H9 (cell line): Measurements from ENCODE around the gene MED10. TPM values are rescaled to one million over a fixed set of nuclear protein-coding genes. Genes with fewer than 3 reads are reported as not detected.

Source experiments
- DNase-seq: peaks from one replicate; pipeline ENCODE4 v3.0.0-alpha.2; 2017
- H2AFZ ChIP-seq: one replicate; pipeline ENCODE4 v1.6.1; 2013; ENCODE audit warnings: mild to moderate bottlenecking, low read length, control low read depth, moderate library complexity
- H2AK5ac ChIP-seq: 2 replicates; pipeline ENCODE4 v1.6.1; 2013; ENCODE audit warnings: low read length, control low read depth, mixed read lengths; ENCODE audit not compliant: insufficient read length
- H2BK120ac ChIP-seq: one replicate; pipeline ENCODE4 v1.6.1; 2013; ENCODE audit warnings: low read depth, mild to moderate bottlenecking, low read length, control low read depth, inconsistent platforms; ENCODE audit not compliant: poor library complexity, severe bottlenecking
- H2BK12ac ChIP-seq: 2 replicates; pipeline ENCODE4 v1.6.1; 2013; ENCODE audit warnings: low read length, control low read depth, mixed read lengths, low read depth; ENCODE audit not compliant: insufficient read length
- H2BK15ac ChIP-seq: 2 replicates; pipeline ENCODE4 v1.6.1; 2013; ENCODE audit warnings: low read depth, low read length, control low read depth
- H2BK20ac ChIP-seq: one replicate; pipeline ENCODE4 v1.6.1; 2013; ENCODE audit warnings: low read depth, mild to moderate bottlenecking, low read length, control low read depth, inconsistent platforms; ENCODE audit not compliant: poor library complexity, severe bottlenecking
- H2BK5ac ChIP-seq: 2 replicates; pipeline ENCODE4 v1.6.1; 2013; ENCODE audit warnings: low read length, control low read depth, mixed read lengths; ENCODE audit not compliant: insufficient read length
- H3K14ac ChIP-seq: 2 replicates; pipeline ENCODE4 v1.6.1; 2013; ENCODE audit warnings: low read length, control low read depth; ENCODE audit not compliant: insufficient read depth
- H3K18ac ChIP-seq: 2 replicates; pipeline ENCODE4 v1.6.1; 2013; ENCODE audit warnings: low read depth, mild to moderate bottlenecking, mixed read lengths, low read length, control low read depth; ENCODE audit not compliant: insufficient read length
- H3K23ac ChIP-seq: 2 replicates; pipeline ENCODE4 v1.6.1; 2013; ENCODE audit warnings: low read length, control low read depth, mixed read lengths, low read depth; ENCODE audit not compliant: insufficient read length
- H3K23me2 ChIP-seq: 2 replicates; pipeline ENCODE4 v1.6.1; 2013; ENCODE audit warnings: low read depth, mild to moderate bottlenecking, mixed read lengths, low read length, control low read depth; ENCODE audit not compliant: insufficient read length, poor library complexity, severe bottlenecking
- H3K27ac ChIP-seq: 2 replicates; pipeline ENCODE4 v1.5.1; 2013; ENCODE audit warnings: low read length, control low read depth, mixed read lengths, low read depth; ENCODE audit not compliant: insufficient read length
- H3K27me3 ChIP-seq: 2 replicates; pipeline ENCODE4 v1.6.1; 2013; ENCODE audit warnings: low read length, control low read depth, inconsistent platforms; ENCODE audit not compliant: insufficient read depth
- H3K4ac ChIP-seq: 2 replicates; pipeline ENCODE4 v1.6.1; 2013; ENCODE audit warnings: low read depth, mild to moderate bottlenecking, control low read depth, inconsistent platforms, low read length, moderate library complexity
- H3K4me1 ChIP-seq: 2 replicates; pipeline ENCODE4 v1.6.1; 2013; ENCODE audit warnings: low read length, control low read depth, inconsistent platforms; ENCODE audit not compliant: insufficient read depth
- H3K4me2 ChIP-seq: 2 replicates; pipeline ENCODE4 v1.6.1; 2013; ENCODE audit warnings: low read length, control low read depth, mixed read lengths; ENCODE audit not compliant: insufficient read length, insufficient read depth
- H3K56ac ChIP-seq: 2 replicates; pipeline ENCODE4 v1.6.1; 2013; ENCODE audit warnings: low read depth, mild to moderate bottlenecking, mixed read lengths, low read length, control low read depth; ENCODE audit not compliant: insufficient read length
- H3K79me1 ChIP-seq: 2 replicates; pipeline ENCODE4 v1.6.1; 2013; ENCODE audit warnings: low read depth, mild to moderate bottlenecking, moderate library complexity, low read length, control low read depth, inconsistent platforms; ENCODE audit not compliant: insufficient read depth, poor library complexity, severe bottlenecking
- H3K79me2 ChIP-seq: 2 replicates; pipeline ENCODE4 v1.6.1; 2013; ENCODE audit warnings: low read length, control low read depth, inconsistent platforms; ENCODE audit not compliant: insufficient read depth
- H3K9ac ChIP-seq: 2 replicates; pipeline ENCODE4 v1.6.1; 2013; ENCODE audit warnings: low read length, control low read depth, mixed read lengths; ENCODE audit not compliant: insufficient read length; ENCODE audit errors: extremely low read depth
- H3K9me3 ChIP-seq: one replicate; pipeline ENCODE4 v1.6.1; 2013; ENCODE audit warnings: low read depth, low read length, inconsistent platforms; ENCODE audit not compliant: control insufficient read depth
- H3T11ph ChIP-seq: one replicate; pipeline ENCODE4 v1.6.1; 2013; ENCODE audit warnings: mild to moderate bottlenecking, low read length, control low read depth, inconsistent platforms
- H4K20me1 ChIP-seq: one replicate; pipeline ENCODE4 v1.6.1; 2013; ENCODE audit not compliant: control insufficient read depth, insufficient read length, insufficient read depth
- H4K5ac ChIP-seq: 2 replicates; pipeline ENCODE4 v1.6.1; 2013; ENCODE audit warnings: low read depth, mild to moderate bottlenecking, mixed read lengths, low read length, control low read depth; ENCODE audit not compliant: insufficient read length
- H4K8ac ChIP-seq: replicated peaks from 2 replicates; pipeline ENCODE4 v1.6.1; 2013; ENCODE audit warnings: low read length, control low read depth, mixed read lengths, low read depth; ENCODE audit not compliant: insufficient read length
- H4K91ac ChIP-seq: 2 replicates; pipeline ENCODE4 v1.6.1; 2013; ENCODE audit warnings: low read depth, mild to moderate bottlenecking, moderate library complexity, mixed read lengths, low read length, control low read depth; ENCODE audit not compliant: insufficient read length
- H3K27ac Mint-ChIP-seq, 3 experiments: 2 replicates in 2 of 3; 3 replicates in 1 of 3; pipeline ENCODE4 v1.8.0; 2020 to 2021; ENCODE audit warnings: mixed read lengths in 3 of 3, mild to moderate bottlenecking in 1 of 3, moderate library complexity in 1 of 3
- H3K27me3 Mint-ChIP-seq: 2 replicates; pipeline ENCODE4 v1.8.0; 2021; ENCODE audit warnings: low read depth, mild to moderate bottlenecking, moderate library complexity, mixed read lengths
- H3K36me3 Mint-ChIP-seq, 3 experiments: 2 replicates in 2 of 3; 3 replicates in 1 of 3; pipeline ENCODE4 v1.8.0; 2020 to 2021; ENCODE audit warnings: low read depth in 3 of 3, mixed read lengths in 3 of 3; ENCODE audit not compliant: insufficient read depth in 1 of 3
- H3K4me1 Mint-ChIP-seq, 2 experiments: 2 replicates each; pipeline ENCODE4 v1.8.0; 2020; ENCODE audit warnings: mixed read lengths in 2 of 2
- H3K4me3 Mint-ChIP-seq, 2 experiments: 2 replicates in 1 of 2; 3 replicates in 1 of 2; pipeline ENCODE4 v1.8.0; 2020 to 2021; ENCODE audit warnings: mild to moderate bottlenecking in 2 of 2, mixed read lengths in 2 of 2, moderate library complexity in 1 of 2
- H3K9me3 Mint-ChIP-seq, 2 experiments: 2 replicates in 1 of 2; 3 replicates in 1 of 2; pipeline ENCODE4 v1.8.0; 2020; ENCODE audit warnings: mild to moderate bottlenecking in 2 of 2, mixed read lengths in 2 of 2, moderate library complexity in 1 of 2
- CTCF ChIP-seq: fragments of 200-600 bp; sonication (generic); conservative IDR thresholded peaks from 3 replicates; pipeline ENCODE4 v1.8.0; 2021; ENCODE audit warnings: antibody characterized with exemption, mild to moderate bottlenecking
- WGBS: extraction: QIAGEN DNeasy Blood & Tissue Kit; methylation state at CpG from one replicate; pipeline ENCODE4 v1.1.7; 2013; ENCODE audit warnings: missing lambda C conversion rate, low lambda C conversion rate, mixed read lengths; ENCODE audit not compliant: insufficient read length; ENCODE audit errors: extremely low coverage; 5-methylcytosine and 5-hydroxymethylcytosine counted together
- total RNA-seq: library from RNA; stranded (reverse); gene quantifications from 2 replicates; pipeline ENCODE4 v1.2.1, GENCODE V29; 2021

MED10 gene
- total RNA-seq, 1 experiment from 2014 or later, result 35.3 TPM

- H3K27ac Mint-ChIP-seq, result no peak overlapping the region
- H3K4me1 ChIP-seq, result no peaks in the 10 kb centered on the region; the same call in 1 of the 2 replicates
- peaks cover 7 to 10% of the 10 kb centered on the region in 2 experiments for H3K4me1 Mint-ChIP-seq
- H3K56ac ChIP-seq, result no peak overlapping the region
- H3K18ac ChIP-seq, result no peak overlapping the region
- H3K79me2 ChIP-seq, result no peaks in the 10 kb centered on the region
- H3K27me3 Mint-ChIP-seq, result peaks cover 11% of the 10 kb centered on the region
- TF ChIP-seq CTCF, result no peak
- H3K27me3 ChIP-seq, result no peaks in the 10 kb centered on the region
- H4K91ac ChIP-seq, result no peak overlapping the region
- H2AK5ac ChIP-seq, result no peak overlapping the region
- H3K9me3 Mint-ChIP-seq, result no peaks in the 10 kb centered on the region
- H2BK120ac ChIP-seq, result no peak overlapping the region
- no peak overlapping the region for H2AFZ ChIP-seq
- DNase-seq, result no peak
- H3T11ph ChIP-seq, result no peak overlapping the region
- H3K9ac ChIP-seq, result no peak overlapping the region
- no peak overlapping the region for H3K4me2 ChIP-seq
- H3K27ac ChIP-seq, result no peak overlapping the region
- WGBS, result no CpG with 5 or more reads among the region's 1 CpG
- no peaks in the 10 kb centered on the region for H3K79me1 ChIP-seq
- H4K5ac ChIP-seq, result no peak overlapping the region
- H2BK15ac ChIP-seq, result no peak overlapping the region
- no peak overlapping the region for H3K23ac ChIP-seq
- no peaks in the 10 kb centered on the region for H3K36me3 Mint-ChIP-seq
- no peak overlapping the region for H2BK12ac ChIP-seq
- H2BK20ac ChIP-seq, result no peak overlapping the region
- no peaks in the 10 kb centered on the region for H3K9me3 ChIP-seq
- no peak overlapping the region for H3K4ac ChIP-seq
- H3K23me2 ChIP-seq, result no peaks in the 10 kb centered on the region
- H2BK5ac ChIP-seq, result no peak overlapping the region
- no peaks in the 10 kb centered on the region for H4K20me1 ChIP-seq
- H4K8ac ChIP-seq, result no peak overlapping the region
- H3K14ac ChIP-seq, result no peak overlapping the region
- no peak overlapping the region for H3K4me3 Mint-ChIP-seq
These were observed 7.9 kb upstream of the MED10 start for GRCh38 chr5:6386271-6386670.
